ENCODE measurements around the gene ERRFI1. TPM values are rescaled to one million over a fixed set of nuclear protein-coding genes. Genes with fewer than 3 reads are reported as not detected.

ERRFI1 gene, protein sequence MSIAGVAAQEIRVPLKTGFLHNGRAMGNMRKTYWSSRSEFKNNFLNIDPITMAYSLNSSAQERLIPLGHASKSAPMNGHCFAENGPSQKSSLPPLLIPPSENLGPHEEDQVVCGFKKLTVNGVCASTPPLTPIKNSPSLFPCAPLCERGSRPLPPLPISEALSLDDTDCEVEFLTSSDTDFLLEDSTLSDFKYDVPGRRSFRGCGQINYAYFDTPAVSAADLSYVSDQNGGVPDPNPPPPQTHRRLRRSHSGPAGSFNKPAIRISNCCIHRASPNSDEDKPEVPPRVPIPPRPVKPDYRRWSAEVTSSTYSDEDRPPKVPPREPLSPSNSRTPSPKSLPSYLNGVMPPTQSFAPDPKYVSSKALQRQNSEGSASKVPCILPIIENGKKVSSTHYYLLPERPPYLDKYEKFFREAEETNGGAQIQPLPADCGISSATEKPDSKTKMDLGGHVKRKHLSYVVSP
- total RNA-seq (2021): 36.2 and 44.4 TPM in 2 replicates
- percentile 92 among the genes with signal in this experiment for Bru-seq, nascent RNA
- BruChase-seq, experiment 1, labeled RNA remaining after a 2-hour chase: percentile 93 among the genes with signal in this experiment
- percentile 75 among the genes with signal in this experiment for BruChase-seq, experiment 2, labeled RNA remaining after a 6-hour chase
- long read RNA-seq, transcript ERRFI1-201 (4 exons, 3,104 nt): major isoform, 32 of 50 reads
- long read RNA-seq, partial matches to known transcripts: 4 of 50 reads
- long read RNA-seq, other reads (novel, unspliced or antisense): 11 of 50 reads

DNA sequence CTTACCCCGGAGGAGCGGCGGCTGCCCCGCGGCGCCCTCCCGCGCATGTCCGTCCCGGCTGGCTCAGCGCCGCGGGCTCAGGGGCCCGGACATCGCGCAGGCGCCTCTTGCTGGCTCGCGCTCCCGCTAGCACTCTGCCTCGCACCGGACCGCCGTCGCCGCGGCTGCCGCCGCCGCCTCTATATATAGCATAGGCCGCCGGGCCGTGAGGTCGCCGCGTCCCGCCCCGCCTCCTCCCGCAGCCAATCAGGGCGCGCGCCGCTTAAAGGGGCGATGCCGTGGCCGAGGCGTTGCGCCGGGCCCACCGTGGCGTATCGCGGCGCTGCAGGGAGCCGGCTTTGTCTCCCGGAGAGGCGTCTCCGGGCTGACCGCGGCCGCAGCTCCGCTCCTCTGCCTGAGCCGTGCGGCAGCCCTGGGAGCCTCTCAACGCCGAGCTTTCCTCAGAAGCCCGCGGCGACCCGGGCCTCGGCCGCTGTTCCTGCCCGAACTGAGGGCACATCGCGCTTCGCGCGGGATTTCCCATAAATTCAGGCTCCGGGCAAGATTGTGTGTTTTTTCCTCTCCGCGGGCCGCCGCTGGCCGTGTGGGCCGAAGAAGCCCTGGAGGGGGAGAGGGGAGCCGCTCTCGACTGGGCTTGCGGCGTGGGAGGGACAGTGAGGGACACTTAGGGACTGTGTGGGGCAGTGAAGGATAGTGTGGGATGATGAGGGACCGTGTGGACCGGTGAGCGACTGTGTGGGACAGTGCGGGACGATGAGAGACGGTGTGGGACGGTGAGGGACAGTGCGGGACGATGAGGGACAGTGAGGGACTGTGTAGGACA, at the start of gene ERRFI1:
Gene ERRFI1, minus strand, starts transcription at position 157 of the 823 bp plus-strand sequence. CDS start 10,690 bp downstream, outside the sequence.
- Histone ChIP-seq H3K27ac (ENCODE audit: low read depth, low read length, poor library complexity, severe bottlenecking) (peak within 1 kb of the TSS; percentile 85), H3K4me3 (ENCODE audit: low read depth, low read length, poor library complexity, severe bottlenecking) (peak within 1 kb of the TSS; percentile 79), H3K36me3 (ENCODE audit: insufficient read depth, low read length, poor library complexity, severe bottlenecking) (no peaks in the 10 kb centered on the region), H3K9me3 (ENCODE audit: low read depth, low read length, poor library complexity, severe bottlenecking) (no peaks in the 10 kb centered on the region), H3K27me3 (replicated peaks; ENCODE audit: insufficient read depth, low read depth, low read length, poor library complexity) (no peaks in the 10 kb centered on the region), H3K4me1 (ENCODE audit: insufficient read depth, low read length, poor library complexity, severe bottlenecking) (peaks cover 54% of the 10 kb centered on the region)
- intact Hi-C loops (cut with micrococcal nuclease; ENCODE audit: unreplicated experiment): no loop called here
- ChIA-PET POLR2A (ENCODE audit: low non-redundant PET) (no interaction called here), CTCF (no interaction called here)
- TF ChIP-seq, protein P1, sequence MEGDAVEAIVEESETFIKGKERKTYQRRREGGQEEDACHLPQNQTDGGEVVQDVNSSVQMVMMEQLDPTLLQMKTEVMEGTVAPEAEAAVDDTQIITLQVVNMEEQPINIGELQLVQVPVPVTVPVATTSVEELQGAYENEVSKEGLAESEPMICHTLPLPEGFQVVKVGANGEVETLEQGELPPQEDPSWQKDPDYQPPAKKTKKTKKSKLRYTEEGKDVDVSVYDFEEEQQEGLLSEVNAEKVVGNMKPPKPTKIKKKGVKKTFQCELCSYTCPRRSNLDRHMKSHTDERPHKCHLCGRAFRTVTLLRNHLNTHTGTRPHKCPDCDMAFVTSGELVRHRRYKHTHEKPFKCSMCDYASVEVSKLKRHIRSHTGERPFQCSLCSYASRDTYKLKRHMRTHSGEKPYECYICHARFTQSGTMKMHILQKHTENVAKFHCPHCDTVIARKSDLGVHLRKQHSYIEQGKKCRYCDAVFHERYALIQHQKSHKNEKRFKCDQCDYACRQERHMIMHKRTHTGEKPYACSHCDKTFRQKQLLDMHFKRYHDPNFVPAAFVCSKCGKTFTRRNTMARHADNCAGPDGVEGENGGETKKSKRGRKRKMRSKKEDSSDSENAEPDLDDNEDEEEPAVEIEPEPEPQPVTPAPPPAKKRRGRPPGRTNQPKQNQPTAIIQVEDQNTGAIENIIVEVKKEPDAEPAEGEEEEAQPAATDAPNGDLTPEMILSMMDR (conservative IDR thresholded peaks at IDR 0.05; ENCODE audit: low read depth, low read length): no peak
- no peak for TF ChIP-seq EZH2 (IDR thresholded peaks at IDR 0.05; ENCODE audit: borderline replicate concordance, low read depth, low read length, poor library complexity, severe bottlenecking)
- DNase-seq (ENCODE audit: low spot score): peak; percentile 95
- no TSS peak for BruUV-seq (replicated peaks)

DNA sequence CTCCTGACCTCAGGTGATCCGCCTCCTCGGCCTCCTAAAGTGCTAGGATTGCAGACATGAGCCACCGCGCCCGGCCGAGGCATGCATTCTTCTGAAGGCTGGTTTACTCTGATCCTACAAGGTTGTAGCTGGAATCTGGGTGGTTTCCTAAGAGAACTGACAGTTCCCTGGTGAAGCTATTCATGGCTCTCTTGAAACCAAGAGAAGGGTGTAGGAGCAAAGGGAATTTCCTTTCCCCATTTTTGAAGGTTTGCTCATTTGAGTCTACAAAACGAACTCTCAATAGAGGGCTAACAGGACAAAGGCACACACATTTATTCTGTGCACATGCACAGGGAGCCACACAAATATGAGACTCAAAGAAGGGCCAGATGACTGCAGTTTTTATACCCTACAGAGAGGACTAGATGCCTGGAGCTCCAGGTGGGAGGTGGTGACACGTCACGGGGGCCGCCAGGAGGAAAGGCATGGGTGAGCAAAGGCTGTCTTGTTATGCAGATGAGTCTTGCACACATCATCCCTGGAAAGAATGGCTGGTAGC, 49.5 kb upstream of the ERRFI1 start:
- Histone ChIP-seq H3K27ac (ENCODE audit: low read depth, low read length, poor library complexity, severe bottlenecking) (no peak overlapping the region), H3K4me1 (ENCODE audit: insufficient read depth, low read length, poor library complexity, severe bottlenecking) (no peaks in the 10 kb centered on the region), H3K36me3 (ENCODE audit: insufficient read depth, low read length, poor library complexity, severe bottlenecking) (no peaks in the 10 kb centered on the region), H3K4me3 (ENCODE audit: low read depth, low read length, poor library complexity, severe bottlenecking) (no peak overlapping the region), H3K9me3 (ENCODE audit: low read depth, low read length, poor library complexity, severe bottlenecking) (no peaks in the 10 kb centered on the region), H3K27me3 (replicated peaks; ENCODE audit: insufficient read depth, low read depth, low read length, poor library complexity) (no peaks in the 10 kb centered on the region)
- TF ChIP-seq EZH2 (IDR thresholded peaks at IDR 0.05; ENCODE audit: borderline replicate concordance, low read depth, low read length, poor library complexity, severe bottlenecking): no peak
- TF ChIP-seq, protein P1 (conservative IDR thresholded peaks at IDR 0.05; ENCODE audit: low read depth, low read length): no peak
- intact Hi-C loops (cut with micrococcal nuclease; ENCODE audit: unreplicated experiment): no loop called here
- DNase-seq (ENCODE audit: low spot score): no peak
- CTCF ChIA-PET: no interaction called here
- POLR2A ChIA-PET (ENCODE audit: low non-redundant PET): no interaction called here
- no TSS peak for BruUV-seq (replicated peaks)

Data from A673 (cell line).